HG03460 (cell line): ENCODE results near the gene MTTP.

ENCODE experiments used
- ATAC-seq: cut with Tn5 transposase; IDR thresholded peaks from one replicate; pipeline ENCODE4 v1.9.1; 2021; ENCODE audit not compliant: unreplicated experiment

Gene MTTP

GRCh38 chr4:99665983-99666382 lies 91.4 kb downstream of the MTTP start:
- ATAC-seq, result no peak

DNA sequence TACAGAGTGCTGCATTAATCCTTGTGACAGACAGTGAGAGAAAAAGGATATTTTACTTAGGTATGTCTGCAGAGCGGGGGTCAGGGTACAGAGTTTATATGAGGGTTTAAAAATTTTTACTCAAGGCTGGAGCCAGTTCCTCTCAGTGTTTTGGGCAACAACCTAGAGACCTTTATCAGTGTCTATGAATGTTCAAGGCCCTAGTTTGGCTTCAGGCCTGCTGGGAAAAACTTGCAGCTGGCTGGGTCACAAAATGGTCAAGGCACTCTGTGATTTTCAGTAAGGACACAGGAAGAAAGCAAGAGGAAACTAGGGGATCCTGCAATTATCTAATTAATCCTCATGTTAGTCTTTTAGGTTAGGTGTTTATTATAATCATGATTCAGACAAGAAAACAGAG lies 93.8 kb downstream of the MTTP start:
- ATAC-seq, result no peak

- ATAC-seq, result no peak
These were observed 94.5 kb downstream of the MTTP start for GRCh38 chr4:99669084-99669483.

DNA sequence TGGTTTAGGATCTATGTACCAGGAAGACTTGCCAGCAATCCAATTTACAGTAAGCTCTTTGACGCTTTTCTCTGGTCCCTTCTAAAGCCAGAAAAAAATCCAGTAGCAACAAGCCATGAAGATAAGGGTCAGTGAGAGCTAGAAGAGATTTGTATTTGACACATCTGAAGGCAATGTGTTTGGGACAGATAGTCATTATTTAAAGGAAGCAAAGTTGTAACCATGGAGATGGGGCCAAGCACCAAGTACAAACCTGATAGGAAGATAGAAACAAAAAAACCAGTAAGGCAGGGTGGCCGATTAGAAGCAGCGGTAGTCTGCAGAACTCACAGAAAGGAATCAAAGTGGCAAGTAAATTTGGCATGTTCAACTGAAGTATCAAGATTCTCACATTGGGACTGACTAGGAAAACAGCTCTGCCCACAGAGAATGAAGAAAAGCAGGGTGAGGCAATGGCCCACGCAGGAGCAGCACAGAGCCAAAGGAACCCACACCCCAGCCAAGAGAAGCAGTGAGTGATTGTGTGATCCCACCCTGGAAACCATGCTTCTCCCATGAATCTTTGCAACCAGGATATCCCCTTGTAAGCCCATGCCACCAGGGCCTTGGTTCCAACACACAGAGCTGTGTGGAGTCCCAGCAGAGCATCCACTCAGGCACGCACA lies 95.9 kb downstream of the MTTP start:
- ATAC-seq, result no peak
